Tibial artery (tissue), 4 donors: ENCODE results near the gene SOX5.

Source experiments
- DNase-seq, 2 donors: peaks; one replicate each; pipeline ENCODE4 v3.0.0-alpha.2; 2019
- H3K27ac ChIP-seq, 2 donors: fragments of 200-600 bp; sonication (generic) in 1 of 2; 1 replicate in 1 of 2; 2 replicates in 1 of 2; pipeline ENCODE4 v1.5.1; 2018 to 2019; ENCODE audit warnings: mild to moderate bottlenecking in 1 of 2
- H3K27me3 ChIP-seq, 2 donors: fragments of 200-600 bp; sonication (generic) in 1 of 2; one replicate each; pipeline versions ENCODE4 v1.5.1 to v1.6.0; 2016 to 2019
- H3K36me3 ChIP-seq, 3 donors: fragments of 200-600 bp; sonication (generic) in 2 of 3; one replicate each; pipeline ENCODE4 v1.5.1; 2016 to 2019; ENCODE audit warnings: mild to moderate bottlenecking in 2 of 3
- H3K4me1 ChIP-seq, 4 donors: fragments of 200-600 bp; sonication (generic) in 2 of 4; 1 replicate in 3 of 4; 2 replicates in 1 of 4; pipeline ENCODE4 v1.5.1; 2016 to 2019
- H3K4me3 ChIP-seq, 2 donors: fragments of 200-600 bp; sonication (generic) in 1 of 2; 1 replicate in 1 of 2; 2 replicates in 1 of 2; pipeline ENCODE4 v1.5.1; 2018 to 2019; ENCODE audit warnings: mild to moderate bottlenecking in 2 of 2
- H3K9me3 ChIP-seq, 3 donors: fragments of 200-600 bp; sonication (generic) in 1 of 3; one replicate each; pipeline ENCODE4 v1.5.1; 2016 to 2019
- CTCF ChIP-seq, 2 experiments: fragments of 200-600 bp in 1 of 2; fragments of 450-650 bp in 1 of 2; IDR thresholded peaks; one replicate each; pipeline ENCODE4 v1.5.1; 2017 to 2019; ENCODE audit warnings: antibody characterized with exemption in 2 of 2, mild to moderate bottlenecking in 1 of 2, moderate library complexity in 1 of 2
- intact Hi-C: fragments of 100-400 bp; cut with DNase I; formaldehyde crosslinking; loops from one replicate; pipeline ENCODE4 v1.15.0; 2023; ENCODE audit warnings: low total_unique reads

SOX5 gene

GRCh38 chr12:23893611-23894010, 55.9 kb downstream of the SOX5 start:
- no peaks in the 10 kb centered on the region for H3K4me1 ChIP-seq
- no peak overlapping the region for H3K27ac ChIP-seq
- DNase-seq, result no peak
- no peaks in the 10 kb centered on the region for H3K27me3 ChIP-seq
- H3K4me3 ChIP-seq, result no peak overlapping the region
- H3K9me3 ChIP-seq, result no peaks in the 10 kb centered on the region
- TF ChIP-seq CTCF (IDR thresholded peaks at IDR 0.05), result no peak
- peaks cover 14 to 25% (median 20%) of the 10 kb centered on the region in 3 donors for H3K36me3 ChIP-seq
- intact Hi-C loops, result no loop called here

GRCh38 chr12:23891115-23891514, 58.4 kb downstream of the SOX5 start:
- H3K4me1 ChIP-seq, result peaks cover 0 to 13% (median 3%) of the 10 kb centered on the region in 4 donors
- H3K27me3 ChIP-seq, result no peaks in the 10 kb centered on the region
- no peak for DNase-seq
- no peak overlapping the region for H3K4me3 ChIP-seq
- intact Hi-C loops, result no loop called here
- H3K27ac ChIP-seq, result no peak overlapping the region
- peaks cover 14 to 25% (median 20%) of the 10 kb centered on the region in 3 donors for H3K36me3 ChIP-seq
- TF ChIP-seq CTCF (IDR thresholded peaks at IDR 0.05), result no peak
- H3K9me3 ChIP-seq, result no peaks in the 10 kb centered on the region

- DNase-seq, result no peak
- TF ChIP-seq CTCF (IDR thresholded peaks at IDR 0.05), result no peak
- peaks cover 0 to 13% (median 3%) of the 10 kb centered on the region in 4 donors for H3K4me1 ChIP-seq
- intact Hi-C loops, result no loop called here
- H3K27ac ChIP-seq, result no peak overlapping the region
- H3K27me3 ChIP-seq, result no peaks in the 10 kb centered on the region
- H3K36me3 ChIP-seq, result peaks cover 4 to 11% (median 8%) of the 10 kb centered on the region in 3 donors
- H3K9me3 ChIP-seq, result no peaks in the 10 kb centered on the region
- no peak overlapping the region for H3K4me3 ChIP-seq
These were observed 60.4 kb downstream of the SOX5 start for GRCh38 chr12:23889069-23889440.

GRCh38 chr12:23888396-23889068, 60.9 kb downstream of the SOX5 start:
- intact Hi-C loops, result no loop called here
- no peak for DNase-seq
- no peaks in the 10 kb centered on the region for H3K27me3 ChIP-seq
- H3K27ac ChIP-seq, result no peak overlapping the region
- no peak overlapping the region for H3K4me3 ChIP-seq
- peaks cover 0 to 13% (median 3%) of the 10 kb centered on the region in 4 donors for H3K4me1 ChIP-seq
- H3K9me3 ChIP-seq, result no peaks in the 10 kb centered on the region
- TF ChIP-seq CTCF (IDR thresholded peaks at IDR 0.05), result no peak
- peaks cover 1 to 7% (median 6%) of the 10 kb centered on the region in 3 donors for H3K36me3 ChIP-seq

GRCh38 chr12:23887055-23887835, 62.2 kb downstream of the SOX5 start:
- no peak for TF ChIP-seq CTCF (IDR thresholded peaks at IDR 0.05)
- H3K27me3 ChIP-seq, result no peaks in the 10 kb centered on the region
- no peaks in the 10 kb centered on the region for H3K9me3 ChIP-seq
- no peak overlapping the region for H3K4me3 ChIP-seq
- peaks cover 0 to 13% (median 3%) of the 10 kb centered on the region in 4 donors for H3K4me1 ChIP-seq
- intact Hi-C loops, result no loop called here
- no peak for DNase-seq
- H3K36me3 ChIP-seq, result no peaks in the 10 kb centered on the region
- no peak overlapping the region for H3K27ac ChIP-seq
